Fibroblast of mammary gland (primary cell): ENCODE data around the gene FRMD1.
A peak's percentile ranks its signal among the peaks of the same experiment; 100 is the strongest.

Experiments used
- DNase-seq: peaks from one replicate; pipeline ENCODE4 v3.0.0-alpha.2; 2010; ENCODE audit warnings: low read depth
- H3K4me3 ChIP-seq: 2 replicates; pipeline ENCODE4 v1.5.1; 2011; ENCODE audit warnings: low read depth, mild to moderate bottlenecking, low read length, moderate library complexity; ENCODE audit not compliant: control insufficient read depth
- TF ChIP-seq, protein P1 (sequence below): conservative IDR thresholded peaks from 2 replicates; pipeline ENCODE4 v1.5.1; 2011; ENCODE audit warnings: low read depth, low read length, inconsistent platforms; ENCODE audit not compliant: control insufficient read depth, insufficient read depth

FRMD1 gene

GRCh38 chr6:168062346-168063289 is 16.4 kb downstream of the FRMD1 start:
- no peak overlapping the region for H3K4me3 ChIP-seq
- no peak for DNase-seq
- TF ChIP-seq, protein P1, sequence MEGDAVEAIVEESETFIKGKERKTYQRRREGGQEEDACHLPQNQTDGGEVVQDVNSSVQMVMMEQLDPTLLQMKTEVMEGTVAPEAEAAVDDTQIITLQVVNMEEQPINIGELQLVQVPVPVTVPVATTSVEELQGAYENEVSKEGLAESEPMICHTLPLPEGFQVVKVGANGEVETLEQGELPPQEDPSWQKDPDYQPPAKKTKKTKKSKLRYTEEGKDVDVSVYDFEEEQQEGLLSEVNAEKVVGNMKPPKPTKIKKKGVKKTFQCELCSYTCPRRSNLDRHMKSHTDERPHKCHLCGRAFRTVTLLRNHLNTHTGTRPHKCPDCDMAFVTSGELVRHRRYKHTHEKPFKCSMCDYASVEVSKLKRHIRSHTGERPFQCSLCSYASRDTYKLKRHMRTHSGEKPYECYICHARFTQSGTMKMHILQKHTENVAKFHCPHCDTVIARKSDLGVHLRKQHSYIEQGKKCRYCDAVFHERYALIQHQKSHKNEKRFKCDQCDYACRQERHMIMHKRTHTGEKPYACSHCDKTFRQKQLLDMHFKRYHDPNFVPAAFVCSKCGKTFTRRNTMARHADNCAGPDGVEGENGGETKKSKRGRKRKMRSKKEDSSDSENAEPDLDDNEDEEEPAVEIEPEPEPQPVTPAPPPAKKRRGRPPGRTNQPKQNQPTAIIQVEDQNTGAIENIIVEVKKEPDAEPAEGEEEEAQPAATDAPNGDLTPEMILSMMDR = no peak

GRCh38 chr6:168061269-168062210 is 17.5 kb downstream of the FRMD1 start:
- DNase-seq = no peak

DNA sequence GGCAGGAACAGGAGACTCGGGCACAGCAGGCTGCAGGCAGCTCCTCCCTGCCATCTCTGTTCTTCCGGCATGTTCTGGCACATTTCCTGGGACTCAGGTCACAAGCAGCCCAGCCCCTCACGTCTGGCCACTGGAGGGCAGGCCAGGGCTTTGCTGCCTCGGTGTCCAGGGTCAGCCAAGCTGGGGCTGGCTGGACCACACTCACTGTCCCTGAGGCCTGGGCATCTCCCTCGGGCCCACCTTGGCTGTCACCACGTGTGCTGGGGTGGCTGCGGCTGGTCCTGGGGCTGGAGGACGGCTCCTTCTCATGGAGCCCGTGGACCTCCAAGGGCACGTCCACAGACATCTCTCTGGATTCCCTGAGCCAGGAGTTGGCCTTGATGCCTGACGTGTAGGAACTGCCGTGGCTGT is 18.5 kb downstream of the FRMD1 start:
- TF ChIP-seq, protein P1 = peak; percentile 33
- no peak overlapping the region for H3K4me3 ChIP-seq
- peak; percentile 54 for DNase-seq

More at GRCh38 chr6:168061269-168062210, 17.5 kb downstream of the FRMD1 start:
- H3K4me3 ChIP-seq = no peak overlapping the region
- TF ChIP-seq, protein P1 = no peak

- H3K4me3 ChIP-seq = no peak overlapping the region
- TF ChIP-seq, protein P1 = no peak
- no peak for DNase-seq
Observed at GRCh38 chr6:168058691-168059551, 20.1 kb downstream of the FRMD1 start.

DNA sequence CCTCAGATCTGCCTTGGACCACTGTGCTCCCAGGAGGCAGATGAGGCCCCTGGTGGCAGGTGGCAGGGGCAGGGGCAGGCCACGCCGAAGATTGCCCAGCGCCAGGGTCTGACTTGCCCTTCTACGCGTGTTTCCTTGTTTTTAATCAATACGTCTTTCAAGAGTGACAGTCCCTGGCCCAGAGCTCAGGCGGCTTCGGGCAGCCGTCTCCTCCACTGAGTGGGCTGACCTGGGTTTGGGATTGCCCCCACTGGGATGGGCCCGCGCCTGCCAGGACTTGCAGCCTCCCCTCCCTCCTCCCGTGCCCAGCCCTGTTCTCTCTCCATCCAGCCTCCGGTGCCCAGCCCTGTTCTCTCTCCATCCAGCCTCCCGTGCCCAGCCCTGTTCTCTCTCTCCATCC is 21.2 kb downstream of the FRMD1 start:
- DNase-seq = no peak
- TF ChIP-seq, protein P1 = no peak
- no peak overlapping the region for H3K4me3 ChIP-seq
